Kidney capillary endothelial cell (primary cell): ENCODE data around the gene ANKRD33B.
"Not testable (repeated sequence)": the region's sequence is repeated elsewhere in the genome, so short reads cannot be mapped to it uniquely, and the experiment has no call there.

ENCODE experiments used
- DNase-seq: peaks from one replicate; pipeline ENCODE4 v3.0.0-alpha.2; 2018; ENCODE audit warnings: low spot score

The ANKRD33B gene

GRCh38 chr5:10621832-10622231 lies 58.0 kb downstream of the ANKRD33B start:
- DNase-seq = peak; percentile 32

GRCh38 chr5:10622810-10623209 lies 58.9 kb downstream of the ANKRD33B start:
- DNase-seq = no peak

- no peak for DNase-seq
Observed at GRCh38 chr5:10623305-10623910, 59.5 kb downstream of the ANKRD33B start.

GRCh38 chr5:10624206-10624605 lies 60.3 kb downstream of the ANKRD33B start:
- no peak for DNase-seq

GRCh38 chr5:10624679-10625078 lies 60.8 kb downstream of the ANKRD33B start:
- DNase-seq = no peak

GRCh38 chr5:10625700-10626472 lies 62.0 kb downstream of the ANKRD33B start:
- DNase-seq = no peak

- DNase-seq = no peak
Observed at GRCh38 chr5:10626473-10627013, 62.7 kb downstream of the ANKRD33B start.

GRCh38 chr5:10627160-10627701 lies 63.4 kb downstream of the ANKRD33B start:
- no peak for DNase-seq

- DNase-seq = no peak
Observed at GRCh38 chr5:10628601-10629000, 64.7 kb downstream of the ANKRD33B start.

GRCh38 chr5:10629682-10630081 lies 65.8 kb downstream of the ANKRD33B start:
- no peak for DNase-seq

- no peak for DNase-seq
Observed at GRCh38 chr5:10630126-10630525, 66.3 kb downstream of the ANKRD33B start.

GRCh38 chr5:10630744-10631143 lies 66.9 kb downstream of the ANKRD33B start:
- DNase-seq = not testable (repeated sequence)

- DNase-seq = no peak
Observed at GRCh38 chr5:10631316-10631996, 67.6 kb downstream of the ANKRD33B start.

- no peak for DNase-seq
Observed at GRCh38 chr5:10632110-10632761, 68.4 kb downstream of the ANKRD33B start.

GRCh38 chr5:10633271-10634049 lies 69.6 kb downstream of the ANKRD33B start:
- peak; percentile 81 for DNase-seq

GRCh38 chr5:10634050-10634449 lies 70.2 kb downstream of the ANKRD33B start:
- no peak for DNase-seq

- no peak for DNase-seq
Observed at GRCh38 chr5:10634562-10634961, 70.7 kb downstream of the ANKRD33B start.

- DNase-seq = peak; percentile 51
Observed at GRCh38 chr5:10635257-10635866, 71.5 kb downstream of the ANKRD33B start.

- DNase-seq = no peak
Observed at GRCh38 chr5:10635867-10636350, 72.0 kb downstream of the ANKRD33B start.

GRCh38 chr5:10636363-10637142 lies 72.7 kb downstream of the ANKRD33B start:
- DNase-seq = no peak
